Measurements from ENCODE around the gene HIPK4. TPM values are rescaled to one million over a fixed set of nuclear protein-coding genes. Genes with fewer than 3 reads are reported as not detected.

The HIPK4 gene
- total and polyA plus RNA-seq, 9 of the 15 experiments (the other 6 are each of a cell fraction or from before 2014, with no cell fraction given), result 0.06 to 0.09 TPM; not detected in 7

GRCh38 chr19:40363069-40363468 lies 26.9 kb downstream of the HIPK4 start (continued):
- TF ChIP-seq ZBTB40 (IDR thresholded peaks at IDR 0.05), result peak; percentile 50; the same call in 1 of the 2 replicates
- TF ChIP-seq ZBTB40 (CRISPR knock-in tag; IDR thresholded peaks at IDR 0.05), result no peak
- no peak for TF ChIP-seq ILF3 (IDR thresholded peaks at IDR 0.05; ENCODE audit: borderline replicate concordance)
- no peak for TF ChIP-seq SIN3B (IDR thresholded peaks at IDR 0.05; ENCODE audit: low read depth)
- no peak for TF ChIP-seq U2AF2 (optimal IDR thresholded peaks at IDR 0.05; ENCODE audit: low read depth, low read length)
- TF ChIP-seq DLX4 (CRISPR knock-in tag; IDR thresholded peaks at IDR 0.05), result no peak
- TF ChIP-seq ETV6 (IDR thresholded peaks at IDR 0.05; ENCODE audit: borderline replicate concordance in 1 of 2, low read depth in 2 of 2, low read length in 1 of 2), result no peak
- TF ChIP-seq ETV6 (CRISPR knock-in tag; IDR thresholded peaks at IDR 0.05; ENCODE audit: borderline replicate concordance), result no peak
- no peak for TF ChIP-seq SP1 (CRISPR knock-in tag; IDR thresholded peaks at IDR 0.05)
- 0 out of 2 replicates have a peak, but pooled peaks have one; percentile 5 for TF ChIP-seq GTF2E2 (tag; IDR thresholded peaks at IDR 0.05)
- TF ChIP-seq TRIM28 (IDR thresholded peaks at IDR 0.05), result 0 out of 2 replicates have a peak, but pooled peaks have one; percentile 43
- TF ChIP-seq SOX6 (IDR thresholded peaks at IDR 0.05), result peak; percentile 70
- TF ChIP-seq ZFX (CRISPR knock-in tag; IDR thresholded peaks at IDR 0.05), result peak; percentile 50
- TF ChIP-seq ZBTB2 (IDR thresholded peaks at IDR 0.05), result no peak
- TF ChIP-seq GABPB2 (CRISPR knock-in tag; conservative IDR thresholded peaks at IDR 0.05), result no peak
- no peak for TF ChIP-seq NFE2 (IDR thresholded peaks at IDR 0.05; ENCODE audit: low read depth)
- no peak for TF ChIP-seq ZBTB9 (CRISPR knock-in tag; IDR thresholded peaks at IDR 0.05)
- TF ChIP-seq MECOM (CRISPR knock-in tag; IDR thresholded peaks at IDR 0.05), result no peak

Data from K562 (cell line).